ENCODE data around the gene ITPR1. TPM values are rescaled to one million over a fixed set of nuclear protein-coding genes. Genes with fewer than 3 reads are reported as not detected.
A peak's percentile ranks its signal among the peaks of the same experiment; 100 is the strongest.
"Not testable (repeated sequence)": the region's sequence is repeated elsewhere in the genome, so short reads cannot be mapped to it uniquely, and the experiment has no call there.

The ITPR1 gene
- total RNA-seq, 1 experiment from 2014 or later, result 13.4 TPM

GRCh38 chr3:4573153-4573552 lies 80.0 kb downstream of the ITPR1 start:
- DNase-seq (ENCODE audit: low read depth, low spot score), result no peak
- in situ Hi-C loops (cut with HindIII; ENCODE audit: low pct_unique_long_range_greater_than_20kb, low sequenced_read_pairs), result no loop called here

DNA sequence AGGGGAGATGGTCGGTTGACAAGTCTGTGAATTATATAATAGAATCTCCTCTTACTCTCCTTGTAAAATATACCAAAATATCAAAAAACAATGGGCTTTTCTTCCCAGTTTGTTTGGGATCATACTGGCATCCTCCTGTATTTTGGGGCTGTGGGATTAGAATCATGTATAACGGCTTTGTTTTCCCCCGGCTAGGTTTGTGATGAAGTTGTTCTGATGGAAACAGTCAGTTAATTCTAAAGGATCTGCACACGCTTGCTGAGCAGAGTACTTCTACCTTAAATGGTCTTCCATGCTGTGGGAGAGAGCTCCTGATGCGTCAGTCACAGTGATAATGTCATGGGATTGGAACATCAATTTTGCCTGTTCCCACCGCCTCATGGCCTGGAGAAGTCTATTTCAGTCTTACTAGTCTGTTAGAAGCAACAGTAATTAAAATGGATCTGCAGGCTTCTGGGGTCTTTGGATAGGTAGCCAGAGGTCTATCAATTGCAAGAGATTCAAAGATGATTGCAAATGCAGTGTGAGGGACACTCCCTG lies 81.3 kb downstream of the ITPR1 start:
- in situ Hi-C loops (cut with HindIII; ENCODE audit: low pct_unique_long_range_greater_than_20kb, low sequenced_read_pairs), result no loop called here
- DNase-seq (ENCODE audit: low read depth, low spot score), result peak; percentile 56

GRCh38 chr3:4575381-4575780 lies 82.2 kb downstream of the ITPR1 start:
- no peak for DNase-seq (ENCODE audit: low read depth, low spot score)
- in situ Hi-C loops (cut with HindIII; ENCODE audit: low pct_unique_long_range_greater_than_20kb, low sequenced_read_pairs), result no loop called here

- DNase-seq (ENCODE audit: low read depth, low spot score), result no peak
- in situ Hi-C loops (cut with HindIII; ENCODE audit: low pct_unique_long_range_greater_than_20kb, low sequenced_read_pairs), result no loop called here
These were observed 84.6 kb downstream of the ITPR1 start for GRCh38 chr3:4577721-4578120.

- in situ Hi-C loops (cut with HindIII; ENCODE audit: low pct_unique_long_range_greater_than_20kb, low sequenced_read_pairs), result no loop called here
- no peak for DNase-seq (ENCODE audit: low read depth, low spot score)
These were observed 87.4 kb downstream of the ITPR1 start for GRCh38 chr3:4580346-4581123.

DNA sequence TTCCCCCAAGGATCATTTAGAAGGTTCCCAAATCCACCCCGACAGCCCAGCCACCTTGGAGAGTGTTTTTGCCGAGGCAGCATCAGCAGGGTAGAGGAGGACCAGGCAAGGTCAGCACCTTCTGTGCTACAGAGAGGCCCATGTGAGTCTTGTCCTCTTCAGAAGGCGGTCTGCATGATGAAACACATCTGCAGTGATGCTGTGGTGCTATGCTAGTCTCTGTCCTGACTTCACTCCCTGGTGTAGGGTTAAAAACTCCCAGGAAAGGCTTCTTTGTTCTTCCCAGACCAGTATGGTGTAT lies 87.9 kb downstream of the ITPR1 start:
- in situ Hi-C loops (cut with HindIII; ENCODE audit: low pct_unique_long_range_greater_than_20kb, low sequenced_read_pairs), result no loop called here
- DNase-seq (ENCODE audit: low read depth, low spot score), result no peak

- in situ Hi-C loops (cut with HindIII; ENCODE audit: low pct_unique_long_range_greater_than_20kb, low sequenced_read_pairs), result no loop called here
- DNase-seq (ENCODE audit: low read depth, low spot score), result no peak
These were observed 88.3 kb downstream of the ITPR1 start for GRCh38 chr3:4581498-4581897.

- in situ Hi-C loops (cut with HindIII; ENCODE audit: low pct_unique_long_range_greater_than_20kb, low sequenced_read_pairs), result no loop called here
- no peak for DNase-seq (ENCODE audit: low read depth, low spot score)
These were observed 88.9 kb downstream of the ITPR1 start for GRCh38 chr3:4581920-4582611.

- in situ Hi-C loops (cut with HindIII; ENCODE audit: low pct_unique_long_range_greater_than_20kb, low sequenced_read_pairs), result no loop called here
- no peak for DNase-seq (ENCODE audit: low read depth, low spot score)
These were observed 89.5 kb downstream of the ITPR1 start for GRCh38 chr3:4582624-4583023.

DNA sequence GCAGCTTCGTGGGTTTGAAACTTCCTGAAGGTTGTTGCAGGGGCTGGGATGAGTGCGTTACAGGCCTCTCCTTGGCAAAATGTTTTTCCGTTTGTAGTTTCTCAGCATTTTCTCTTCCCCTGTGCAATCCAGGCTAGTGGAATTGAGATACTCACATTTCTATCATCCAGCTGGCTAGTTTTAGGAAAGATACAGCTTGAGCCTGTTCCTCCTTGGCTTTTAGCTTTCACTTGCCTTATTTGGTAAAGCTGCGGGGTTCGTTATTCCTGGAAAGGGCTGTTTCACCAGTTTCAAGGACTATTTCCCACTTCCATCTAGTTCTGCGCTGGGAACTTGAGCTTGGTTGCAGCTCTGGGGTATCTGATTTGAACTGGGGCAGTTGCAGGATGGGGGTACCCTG lies 90.3 kb downstream of the ITPR1 start:
- in situ Hi-C loops (cut with HindIII; ENCODE audit: low pct_unique_long_range_greater_than_20kb, low sequenced_read_pairs), result no loop called here
- no peak for DNase-seq (ENCODE audit: low read depth, low spot score)

DNA sequence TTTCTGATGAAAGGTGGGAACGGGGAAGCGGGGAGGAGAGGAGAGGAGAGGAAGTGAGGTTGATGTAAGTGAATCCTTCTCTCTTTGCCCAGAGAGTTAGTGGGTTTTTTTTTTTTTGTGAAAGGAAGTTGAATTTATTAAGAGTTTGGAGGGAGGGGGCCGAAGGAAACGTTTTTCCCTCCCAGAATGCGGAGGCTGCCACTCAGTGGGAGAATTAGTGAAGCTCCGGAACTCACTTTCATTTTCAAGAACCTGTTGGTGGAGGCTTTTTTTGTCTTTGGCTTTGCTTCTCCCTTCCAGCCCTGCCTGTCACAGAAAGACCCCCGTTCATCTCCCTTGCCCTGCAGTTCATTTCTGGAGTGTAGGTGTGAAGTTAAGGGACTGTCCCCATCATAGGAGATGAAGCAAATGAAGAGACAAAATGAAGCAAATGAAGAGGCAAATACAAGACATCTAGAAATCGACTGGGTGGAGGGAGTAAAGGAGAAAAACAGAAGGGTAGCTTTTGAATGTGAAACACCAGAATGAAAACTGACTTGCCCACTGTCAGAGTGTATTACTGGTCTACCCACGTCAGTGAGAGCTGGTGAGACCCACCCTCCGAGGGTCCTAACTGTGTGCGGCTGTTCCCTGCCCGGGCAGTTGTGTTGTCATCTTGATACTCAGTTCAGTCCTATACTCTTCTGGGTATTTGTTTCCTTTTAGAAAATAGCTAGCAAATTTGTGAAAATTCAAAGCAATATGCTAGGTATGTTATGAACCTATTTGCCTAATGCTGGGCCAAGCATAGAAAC lies 91.5 kb downstream of the ITPR1 start:
- in situ Hi-C loops (cut with HindIII; ENCODE audit: low pct_unique_long_range_greater_than_20kb, low sequenced_read_pairs), result no loop called here
- DNase-seq (ENCODE audit: low read depth, low spot score), result no peak

GRCh38 chr3:4586381-4586780 lies 93.2 kb downstream of the ITPR1 start:
- DNase-seq (ENCODE audit: low read depth, low spot score), result no peak

DNA sequence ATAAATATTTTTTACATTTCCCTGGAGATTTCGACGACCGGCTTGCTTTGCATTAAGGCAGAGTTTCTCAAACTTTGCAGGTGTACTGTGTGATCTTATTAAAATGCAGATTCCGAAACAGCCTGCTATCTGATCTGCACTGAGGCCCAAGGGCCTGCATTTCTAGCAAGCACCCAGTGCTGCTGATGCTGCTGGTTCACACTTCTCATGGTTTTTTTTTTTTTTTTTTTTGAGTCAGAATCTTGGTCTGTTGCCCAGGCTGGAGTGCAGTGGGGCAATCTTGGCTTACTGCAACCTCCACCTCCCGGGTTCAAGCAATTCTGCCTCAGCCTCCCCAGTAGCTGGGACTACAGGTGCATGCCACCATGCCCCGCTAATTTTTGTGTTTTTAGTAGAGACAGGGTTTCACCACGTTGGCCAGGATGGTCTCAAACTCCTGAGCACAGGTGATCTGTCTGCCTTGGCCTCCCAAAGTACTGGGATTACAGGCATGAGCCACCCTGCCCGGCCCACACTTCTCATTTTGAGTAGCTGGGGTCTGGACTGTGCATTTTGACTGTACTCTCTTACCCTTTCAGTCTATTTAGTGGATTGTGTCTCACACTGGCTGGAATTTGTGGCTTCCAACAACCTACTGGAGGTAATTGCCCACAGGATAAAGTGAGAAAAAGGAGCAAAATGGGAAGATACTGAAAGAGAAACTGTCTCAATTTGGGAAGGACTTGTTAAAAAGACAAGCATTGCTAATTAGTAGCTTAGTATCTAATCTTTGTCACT lies 94.1 kb downstream of the ITPR1 start:
- in situ Hi-C loops (cut with HindIII; ENCODE audit: low pct_unique_long_range_greater_than_20kb, low sequenced_read_pairs), result no loop called here
- no peak for DNase-seq (ENCODE audit: low read depth, low spot score)

More at GRCh38 chr3:4586381-4586780, 93.2 kb downstream of the ITPR1 start:
- in situ Hi-C loops (cut with HindIII; ENCODE audit: low pct_unique_long_range_greater_than_20kb, low sequenced_read_pairs), result no loop called here

GRCh38 chr3:4587838-4588105 lies 94.6 kb downstream of the ITPR1 start:
- no peak for DNase-seq (ENCODE audit: low read depth, low spot score)
- in situ Hi-C loops (cut with HindIII; ENCODE audit: low pct_unique_long_range_greater_than_20kb, low sequenced_read_pairs), result no loop called here

- no peak for DNase-seq (ENCODE audit: low read depth, low spot score)
- in situ Hi-C loops (cut with HindIII; ENCODE audit: low pct_unique_long_range_greater_than_20kb, low sequenced_read_pairs), result no loop called here
These were observed 95.3 kb downstream of the ITPR1 start for GRCh38 chr3:4588466-4588865.

- no peak for DNase-seq (ENCODE audit: low read depth, low spot score)
- in situ Hi-C loops (cut with HindIII; ENCODE audit: low pct_unique_long_range_greater_than_20kb, low sequenced_read_pairs), result no loop called here
These were observed 96.4 kb downstream of the ITPR1 start for GRCh38 chr3:4589475-4590097.

GRCh38 chr3:4590849-4591248 lies 97.7 kb downstream of the ITPR1 start:
- in situ Hi-C loops (cut with HindIII; ENCODE audit: low pct_unique_long_range_greater_than_20kb, low sequenced_read_pairs); DNase-seq (ENCODE audit: low read depth, low spot score): not testable (repeated sequence)

Measured in SK-MEL-5 (cell line).